Stimulated activated naive CD4-positive, alpha-beta T cell (primary cell): ENCODE data around the gene PPP2CA.

Experiments used
- DNase-seq, 6 experiments: peaks; one replicate each; lab custom pipeline; 2025; lab: John Stamatoyannopoulos, UW

Gene PPP2CA

DNA sequence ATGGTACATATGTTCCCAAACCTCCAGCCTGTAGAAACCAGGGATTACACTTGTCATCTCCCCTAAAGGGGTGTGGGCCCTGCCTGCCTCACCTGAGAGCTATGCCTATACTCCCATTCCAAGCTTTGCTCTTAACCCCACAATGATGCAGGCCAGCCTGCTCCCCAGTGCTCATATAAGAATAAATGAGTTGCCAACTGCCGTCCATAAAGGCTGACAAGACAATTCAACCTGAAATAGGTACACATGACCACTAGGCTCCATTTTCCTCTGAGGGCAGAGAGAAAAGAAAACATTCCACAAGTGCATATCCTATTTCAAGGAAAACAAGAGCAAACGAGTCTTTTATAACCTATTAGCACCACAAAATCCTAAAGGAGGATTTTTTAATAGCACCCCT lies 77.6 kb downstream of the PPP2CA start:
- peak in 2 of 6 experiments; percentile 48 to 57 for DNase-seq

DNA sequence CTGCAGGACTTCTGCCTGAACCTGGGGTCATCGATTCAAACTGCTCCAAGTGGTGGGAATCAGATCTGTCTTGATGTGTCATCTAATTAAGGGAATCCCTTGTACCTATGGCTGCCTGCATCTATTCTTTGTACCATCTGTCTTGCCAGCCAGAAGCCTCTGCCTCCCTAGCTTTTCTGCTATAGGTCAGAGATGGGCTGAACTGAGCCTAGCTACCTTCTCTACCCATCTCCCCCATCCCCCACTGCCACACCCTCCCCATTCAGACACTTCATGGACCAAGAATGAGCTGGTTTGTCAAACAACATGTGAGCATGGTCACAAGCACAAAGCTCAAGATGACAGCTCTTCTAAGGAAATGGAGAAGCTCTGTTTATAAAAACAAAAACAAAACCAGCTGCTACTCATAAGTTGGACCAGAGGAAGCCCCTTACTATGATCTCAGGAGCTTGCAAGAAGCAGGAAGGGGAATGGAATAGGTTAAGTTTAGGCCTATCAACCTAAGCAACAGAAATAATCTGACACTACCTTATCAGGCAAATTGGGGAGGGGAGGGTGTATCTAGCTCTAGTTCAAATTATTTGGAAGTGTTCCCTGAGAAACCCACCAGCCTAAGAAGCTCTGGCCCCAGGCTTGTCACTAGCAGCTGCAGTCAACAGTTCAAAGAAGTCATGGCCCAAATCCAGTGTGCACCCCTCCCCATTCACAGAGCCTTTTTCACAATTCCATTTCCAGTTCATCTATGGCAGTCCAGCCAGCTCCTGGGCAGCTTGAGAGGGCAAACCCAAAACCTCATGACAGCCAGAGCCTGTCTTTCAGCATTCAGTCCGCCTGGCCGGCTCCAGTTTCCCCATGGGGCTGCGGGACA lies 79.0 kb downstream of the PPP2CA start:
- DNase-seq = peak in 1 of 6 experiments; percentile 42

DNA sequence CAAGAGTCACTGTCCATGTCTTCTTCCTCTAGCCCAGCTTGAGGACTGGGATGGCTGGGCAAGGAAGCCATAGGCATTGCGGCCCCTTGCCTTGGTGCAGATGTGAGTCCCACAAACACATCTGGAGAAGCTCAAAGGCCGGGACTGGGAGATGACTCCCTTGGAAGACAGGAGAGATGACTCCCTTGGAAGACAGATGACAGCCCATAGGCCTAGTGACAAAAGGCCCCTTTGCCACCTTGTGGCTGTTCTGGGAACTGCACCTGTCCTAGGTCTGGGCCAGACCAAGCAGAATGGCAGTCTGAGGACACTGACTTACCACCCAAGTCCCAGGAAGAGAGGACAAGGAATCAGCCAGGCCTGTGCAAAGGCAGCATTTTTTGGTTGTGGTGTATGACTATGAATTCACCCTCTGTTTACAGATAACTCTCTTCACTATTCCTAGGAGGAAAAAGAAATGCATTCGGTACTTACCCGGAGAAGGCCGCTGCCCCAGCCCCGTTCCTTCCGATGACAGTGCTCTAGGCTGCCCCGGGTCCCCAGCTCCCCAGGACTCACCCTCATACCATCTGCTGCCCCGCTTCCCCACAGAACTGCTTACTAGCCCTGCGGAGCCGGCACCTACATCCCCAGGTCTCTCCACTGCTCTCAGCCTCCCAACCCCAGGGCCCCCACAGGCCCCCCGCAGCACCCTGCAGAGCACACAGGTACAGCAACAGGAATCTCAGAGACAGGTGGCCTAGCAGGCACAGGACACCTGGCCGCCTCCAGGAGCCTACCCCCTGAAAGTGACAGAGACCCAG lies 79.9 kb downstream of the PPP2CA start:
- peak; percentile 63 to 86 (median 74) for DNase-seq

DNA sequence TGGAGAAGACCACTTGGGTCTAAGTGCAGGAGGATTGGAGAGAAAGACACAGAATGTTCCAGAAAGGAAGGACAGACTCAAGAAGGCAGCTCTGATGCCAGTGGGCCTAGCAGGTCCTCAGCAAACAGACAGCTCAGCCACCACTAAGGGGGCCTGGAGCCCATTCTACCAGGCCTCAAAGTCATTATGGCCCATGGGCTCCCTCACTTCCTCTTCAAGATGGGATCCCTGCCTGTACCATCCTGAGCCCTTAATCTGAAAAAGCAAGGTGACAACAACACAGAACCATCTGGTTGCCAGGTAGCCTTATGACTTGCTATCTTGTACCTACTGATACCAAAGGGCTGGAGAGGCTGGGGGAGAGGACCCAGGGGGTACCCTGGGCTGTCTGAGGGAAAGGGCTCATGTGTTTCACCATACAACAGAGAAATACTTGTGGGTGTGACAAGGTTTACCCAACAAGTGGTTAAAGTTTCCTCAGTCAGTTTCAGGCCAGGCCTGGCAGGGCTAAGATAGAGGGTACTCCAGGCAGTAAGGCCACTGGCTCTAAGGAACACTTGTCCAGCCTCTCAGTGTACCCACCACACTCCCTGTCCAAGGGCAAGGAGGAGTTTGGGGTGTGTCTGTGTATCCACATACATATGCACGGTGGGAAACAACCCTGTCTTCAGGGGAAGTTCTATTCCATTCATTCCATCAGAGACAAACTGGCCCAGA lies 80.7 kb downstream of the PPP2CA start:
- peak in 1 of 6 experiments; percentile 39 for DNase-seq
